ENCODE measurements around the gene BMP7.

The BMP7 gene

GRCh38 chr20:57247292-57247965 is 19.0 kb downstream of the BMP7 start:
- Histone ChIP-seq H3K23ac (ENCODE audit: low read depth, low read length, poor library complexity) (no peak overlapping the region), H3K18ac (ENCODE audit: low read length) (no peak overlapping the region), H2BK12ac (ENCODE audit: low read length) (no peak overlapping the region), H3K4me1 (ENCODE audit: control insufficient read depth in 2 of 2, insufficient read depth in 1 of 2, low read depth in 1 of 2, low read length in 2 of 2) (peaks cover 9 to 11% of the 10 kb centered on the region in 2 donors), H2BK15ac (ENCODE audit: low read length) (no peak overlapping the region), H3K36me3 (replicated peaks in 1 of 2; ENCODE audit: control insufficient read depth in 2 of 2, insufficient read depth in 2 of 2, low read length in 2 of 2) (peaks cover 0 to 10% of the 10 kb centered on the region in 2 donors), H2BK120ac (ENCODE audit: low read depth, low read length) (no peak overlapping the region), H3K27ac (replicated peaks; ENCODE audit: low read length) (no peak overlapping the region), H3K79me1 (ENCODE audit: low read depth, low read length) (no peaks in the 10 kb centered on the region), H3K9me3 (replicated peaks in 1 of 2; ENCODE audit: control insufficient read depth in 2 of 2, insufficient read depth in 1 of 2, low read depth in 1 of 2, low read length in 2 of 2) (peaks cover 4 to 6% of the 10 kb centered on the region in 2 donors), H3K4me2 (ENCODE audit: insufficient read depth, low read length, poor library complexity, severe bottlenecking) (no peak overlapping the region), H2AK5ac (ENCODE audit: low read depth, low read length) (no peak overlapping the region), H2AFZ (ENCODE audit: low read length) (no peak overlapping the region), H4K91ac (ENCODE audit: low read depth, low read length, poor library complexity) (no peak overlapping the region), H4K8ac (ENCODE audit: low read depth, low read length) (no peak overlapping the region), H3K4ac (ENCODE audit: low read length) (no peak overlapping the region), H3K14ac (ENCODE audit: low read length) (no peak overlapping the region), H3K4me3 (ENCODE audit: low read length in 2 of 2) (no peak overlapping the region), H3K9ac (ENCODE audit: low read depth, low read length, poor library complexity) (no peak overlapping the region), H2BK5ac (ENCODE audit: low read length) (no peak overlapping the region), H3K27me3 (ENCODE audit: control insufficient read depth in 3 of 3, insufficient read depth in 3 of 3, low read depth in 1 of 3, low read length in 3 of 3) (no peaks in the 10 kb centered on the region)
- no CpG with 5 or more reads among the region's 8 CpGs for WGBS, 2 donors (ENCODE audit: extremely low coverage in 2 of 2, insufficient read length in 2 of 2, insufficient replicate concordance in 1 of 2)
- no peak for DNase-seq (ENCODE audit: low spot score)

DNA sequence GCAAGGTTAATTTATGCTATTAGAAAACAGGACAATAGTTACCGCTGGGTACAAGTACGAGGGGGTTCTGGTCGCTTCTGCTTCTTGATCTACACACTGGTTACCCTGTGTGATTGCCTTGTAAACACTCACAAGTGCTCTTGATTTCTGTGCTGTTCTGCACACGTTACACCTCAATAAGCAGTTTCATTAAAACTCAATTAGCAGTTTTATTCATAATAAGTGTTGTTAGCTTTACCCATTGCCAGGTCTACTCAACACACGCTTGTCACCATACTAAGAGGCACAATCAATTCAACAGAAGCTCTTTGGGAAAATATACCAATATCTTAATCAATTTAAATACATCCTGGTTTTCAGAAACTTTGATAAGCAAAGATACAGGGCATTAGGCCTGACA is 20.4 kb downstream of the BMP7 start:
- H3K14ac ChIP-seq (ENCODE audit: low read length): no peak overlapping the region
- no peak overlapping the region for H3K9ac ChIP-seq (ENCODE audit: low read depth, low read length, poor library complexity)
- H3K27ac ChIP-seq (replicated peaks; ENCODE audit: low read length): no peak overlapping the region
- H3K4ac ChIP-seq (ENCODE audit: low read length): no peak overlapping the region
- WGBS, 2 donors (ENCODE audit: extremely low coverage in 2 of 2, insufficient read length in 2 of 2, insufficient replicate concordance in 1 of 2): no CpG with 5 or more reads among the region's 5 CpGs
- no peak overlapping the region for H2BK120ac ChIP-seq (ENCODE audit: low read depth, low read length)
- no peak overlapping the region for H2BK15ac ChIP-seq (ENCODE audit: low read length)
- H3K18ac ChIP-seq (ENCODE audit: low read length): no peak overlapping the region
- no peak overlapping the region for H3K23ac ChIP-seq (ENCODE audit: low read depth, low read length, poor library complexity)
- H4K8ac ChIP-seq (ENCODE audit: low read depth, low read length): no peak overlapping the region
- no peaks in the 10 kb centered on the region for H3K79me1 ChIP-seq (ENCODE audit: low read depth, low read length)
- no peak overlapping the region for H3K4me2 ChIP-seq (ENCODE audit: insufficient read depth, low read length, poor library complexity, severe bottlenecking)
- no peaks in the 10 kb centered on the region for H3K27me3 ChIP-seq (ENCODE audit: control insufficient read depth in 3 of 3, insufficient read depth in 3 of 3, low read depth in 1 of 3, low read length in 3 of 3)
- H4K91ac ChIP-seq (ENCODE audit: low read depth, low read length, poor library complexity): no peak overlapping the region
- DNase-seq (ENCODE audit: low spot score): no peak
- H2AK5ac ChIP-seq (ENCODE audit: low read depth, low read length): no peak overlapping the region
- H3K9me3 ChIP-seq (replicated peaks in 1 of 2; ENCODE audit: control insufficient read depth in 2 of 2, insufficient read depth in 1 of 2, low read depth in 1 of 2, low read length in 2 of 2): peaks cover 4 to 6% of the 10 kb centered on the region in 2 donors
- H2AFZ ChIP-seq (ENCODE audit: low read length): no peak overlapping the region
- peaks cover 0 to 17% of the 10 kb centered on the region in 2 donors for H3K36me3 ChIP-seq (replicated peaks in 1 of 2; ENCODE audit: control insufficient read depth in 2 of 2, insufficient read depth in 2 of 2, low read length in 2 of 2)
- H2BK12ac ChIP-seq (ENCODE audit: low read length): no peak overlapping the region
- no peak overlapping the region for H2BK5ac ChIP-seq (ENCODE audit: low read length)
- peaks cover 4 to 5% of the 10 kb centered on the region in 2 donors for H3K4me1 ChIP-seq (ENCODE audit: control insufficient read depth in 2 of 2, insufficient read depth in 1 of 2, low read depth in 1 of 2, low read length in 2 of 2)
- H3K4me3 ChIP-seq (ENCODE audit: low read length in 2 of 2): no peak overlapping the region

DNA sequence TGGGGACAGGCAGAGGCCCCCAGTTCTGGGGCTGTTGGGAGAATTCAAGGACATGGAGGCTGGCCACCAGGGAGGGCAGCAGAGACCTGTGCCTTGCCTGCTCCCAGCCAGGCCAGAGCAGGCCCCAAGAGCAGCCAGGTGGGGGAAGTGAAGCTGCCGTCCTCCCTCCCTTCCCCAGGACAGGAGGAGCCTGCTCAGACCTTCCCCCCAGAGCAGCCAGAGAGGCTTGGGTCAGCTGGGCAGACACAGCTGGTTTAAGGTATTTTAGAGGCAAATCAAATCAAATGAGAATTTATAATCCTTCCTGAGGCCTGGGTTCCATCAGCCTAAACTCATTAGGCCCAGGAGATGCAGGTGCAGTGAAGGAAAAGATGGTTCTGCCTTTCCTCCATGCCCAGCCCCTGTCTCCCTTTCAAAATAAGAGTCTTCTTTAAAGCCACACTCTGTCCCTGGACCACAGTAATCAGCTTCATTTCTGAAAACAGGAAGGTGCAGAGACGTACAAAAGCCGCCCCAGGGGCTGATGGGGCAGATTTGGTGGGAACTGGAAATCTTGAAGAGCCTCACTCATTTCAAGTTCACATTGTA is 21.7 kb downstream of the BMP7 start:
- peaks cover 4 to 12% of the 10 kb centered on the region in 2 donors for H3K9me3 ChIP-seq (replicated peaks in 1 of 2; ENCODE audit: control insufficient read depth in 2 of 2, insufficient read depth in 1 of 2, low read depth in 1 of 2, low read length in 2 of 2)
- no peak overlapping the region for H2BK120ac ChIP-seq (ENCODE audit: low read depth, low read length)
- H2BK12ac ChIP-seq (ENCODE audit: low read length): no peak overlapping the region
- H2AK5ac ChIP-seq (ENCODE audit: low read depth, low read length): peak overlapping the region; percentile 9
- no CpG with 5 or more reads among the region's 3 CpGs for WGBS, 2 donors (ENCODE audit: extremely low coverage in 2 of 2, insufficient read length in 2 of 2, insufficient replicate concordance in 1 of 2)
- no peak overlapping the region for H2BK5ac ChIP-seq (ENCODE audit: low read length)
- no peak overlapping the region for H3K4ac ChIP-seq (ENCODE audit: low read length)
- DNase-seq (ENCODE audit: low spot score): no peak
- no peaks in the 10 kb centered on the region for H3K79me1 ChIP-seq (ENCODE audit: low read depth, low read length)
- no peaks in the 10 kb centered on the region for H3K27me3 ChIP-seq (ENCODE audit: control insufficient read depth in 3 of 3, insufficient read depth in 3 of 3, low read depth in 1 of 3, low read length in 3 of 3)
- no peak overlapping the region for H3K4me2 ChIP-seq (ENCODE audit: insufficient read depth, low read length, poor library complexity, severe bottlenecking)
- H4K91ac ChIP-seq (ENCODE audit: low read depth, low read length, poor library complexity): no peak overlapping the region
- no peak overlapping the region for H3K4me3 ChIP-seq (ENCODE audit: low read length in 2 of 2)
- no peak overlapping the region for H3K9ac ChIP-seq (ENCODE audit: low read depth, low read length, poor library complexity)
- no peak overlapping the region for H2BK15ac ChIP-seq (ENCODE audit: low read length)
- no peak overlapping the region for H3K18ac ChIP-seq (ENCODE audit: low read length)
- H3K4me1 ChIP-seq (ENCODE audit: control insufficient read depth in 2 of 2, insufficient read depth in 1 of 2, low read depth in 1 of 2, low read length in 2 of 2): peaks cover 0 to 1% of the 10 kb centered on the region in 2 donors
- H3K23ac ChIP-seq (ENCODE audit: low read depth, low read length, poor library complexity): no peak overlapping the region
- no peak overlapping the region for H3K14ac ChIP-seq (ENCODE audit: low read length)
- no peak overlapping the region for H3K27ac ChIP-seq (replicated peaks; ENCODE audit: low read length)
- H4K8ac ChIP-seq (ENCODE audit: low read depth, low read length): no peak overlapping the region
- peaks cover 0 to 21% of the 10 kb centered on the region in 2 donors for H3K36me3 ChIP-seq (replicated peaks in 1 of 2; ENCODE audit: control insufficient read depth in 2 of 2, insufficient read depth in 2 of 2, low read length in 2 of 2)
- no peak overlapping the region for H2AFZ ChIP-seq (ENCODE audit: low read length)

DNA sequence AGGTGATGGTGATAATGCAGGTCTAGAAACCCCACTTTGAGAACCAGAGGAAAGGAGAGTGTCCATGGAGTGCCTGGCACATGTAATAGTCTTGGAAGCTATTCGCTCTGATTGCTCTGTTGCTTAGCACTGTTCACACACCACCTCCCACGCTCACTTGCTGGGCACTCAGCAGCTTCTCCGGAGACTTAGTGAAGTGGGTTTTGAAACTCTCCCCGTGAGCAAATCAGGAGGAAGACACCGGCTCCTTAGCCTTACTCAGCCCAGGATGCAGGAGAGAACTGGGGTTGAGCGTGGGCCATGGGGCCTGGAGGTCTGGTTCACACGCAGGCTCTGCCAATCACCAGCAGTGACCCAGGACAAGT is 22.2 kb downstream of the BMP7 start:
- no peak overlapping the region for H2BK12ac ChIP-seq (ENCODE audit: low read length)
- peak overlapping the region; percentile 9 for H2AK5ac ChIP-seq (ENCODE audit: low read depth, low read length)
- H3K27me3 ChIP-seq (ENCODE audit: control insufficient read depth in 3 of 3, insufficient read depth in 3 of 3, low read depth in 1 of 3, low read length in 3 of 3): no peaks in the 10 kb centered on the region
- no peak overlapping the region for H3K9ac ChIP-seq (ENCODE audit: low read depth, low read length, poor library complexity)
- no peak overlapping the region for H3K27ac ChIP-seq (replicated peaks; ENCODE audit: low read length)
- no peak overlapping the region for H3K14ac ChIP-seq (ENCODE audit: low read length)
- no peak for DNase-seq (ENCODE audit: low spot score)
- H2BK5ac ChIP-seq (ENCODE audit: low read length): no peak overlapping the region
- H3K9me3 ChIP-seq (replicated peaks in 1 of 2; ENCODE audit: control insufficient read depth in 2 of 2, insufficient read depth in 1 of 2, low read depth in 1 of 2, low read length in 2 of 2): peaks cover 4 to 17% of the 10 kb centered on the region in 2 donors
- no peak overlapping the region for H3K18ac ChIP-seq (ENCODE audit: low read length)
- no peak overlapping the region for H2AFZ ChIP-seq (ENCODE audit: low read length)
- H3K4ac ChIP-seq (ENCODE audit: low read length): no peak overlapping the region
- no peak overlapping the region for H3K23ac ChIP-seq (ENCODE audit: low read depth, low read length, poor library complexity)
- no peak overlapping the region for H2BK15ac ChIP-seq (ENCODE audit: low read length)
- no peak overlapping the region for H2BK120ac ChIP-seq (ENCODE audit: low read depth, low read length)
- H3K4me2 ChIP-seq (ENCODE audit: insufficient read depth, low read length, poor library complexity, severe bottlenecking): no peak overlapping the region
- H3K4me3 ChIP-seq (ENCODE audit: low read length in 2 of 2): no peak overlapping the region
- WGBS, 2 donors (ENCODE audit: extremely low coverage in 2 of 2, insufficient read length in 2 of 2, insufficient replicate concordance in 1 of 2): no CpG with 5 or more reads among the region's 7 CpGs
- no peaks in the 10 kb centered on the region for H3K79me1 ChIP-seq (ENCODE audit: low read depth, low read length)
- peaks cover 0 to 21% of the 10 kb centered on the region in 2 donors for H3K36me3 ChIP-seq (replicated peaks in 1 of 2; ENCODE audit: control insufficient read depth in 2 of 2, insufficient read depth in 2 of 2, low read length in 2 of 2)
- peaks cover 0 to 1% of the 10 kb centered on the region in 2 donors for H3K4me1 ChIP-seq (ENCODE audit: control insufficient read depth in 2 of 2, insufficient read depth in 1 of 2, low read depth in 1 of 2, low read length in 2 of 2)
- H4K91ac ChIP-seq (ENCODE audit: low read depth, low read length, poor library complexity): no peak overlapping the region
- no peak overlapping the region for H4K8ac ChIP-seq (ENCODE audit: low read depth, low read length)

All from neuronal stem cell (in vitro differentiated cells).